Eye (tissue), 1 donor: ENCODE data around the gene CPNE9.

Source experiments
- DNase-seq: peaks from one replicate; pipeline ENCODE4 v3.0.0-alpha.2; 2015

Gene CPNE9

DNA sequence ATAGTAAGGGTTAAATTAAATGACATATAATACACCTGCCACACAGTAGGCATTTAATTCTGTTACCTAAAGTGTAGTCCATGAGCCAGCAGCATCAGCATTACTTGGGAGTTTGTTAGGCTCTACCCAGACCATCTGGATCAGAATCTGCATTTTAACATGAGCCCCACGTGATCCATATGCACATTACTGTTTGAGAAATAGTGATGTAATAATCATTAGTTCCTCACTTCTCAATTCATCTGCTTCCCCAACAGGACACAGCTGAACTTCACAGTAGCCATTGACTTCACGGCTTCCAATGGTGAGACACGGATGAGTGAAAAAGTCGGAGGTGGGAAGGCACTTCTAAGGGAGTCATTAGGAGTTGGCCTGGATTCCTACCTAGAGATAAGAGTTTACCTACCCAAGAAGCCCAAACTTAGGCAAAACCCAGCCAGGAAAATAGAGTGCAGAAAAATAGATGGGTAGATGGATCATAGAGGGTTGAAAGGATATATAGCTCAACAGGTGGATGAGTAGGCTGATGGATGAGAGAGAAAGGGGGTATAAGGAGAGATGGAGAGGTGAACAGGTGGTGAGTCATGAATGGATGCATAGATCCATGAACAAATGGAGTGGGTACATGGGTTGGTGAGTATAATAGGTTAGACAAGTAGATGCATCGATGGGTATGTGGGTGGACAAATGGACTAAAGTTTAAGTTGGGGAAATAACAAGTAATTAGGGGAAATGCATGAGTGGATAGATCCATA, 13.3 kb downstream of the CPNE9 start:
- no peak for DNase-seq

DNA sequence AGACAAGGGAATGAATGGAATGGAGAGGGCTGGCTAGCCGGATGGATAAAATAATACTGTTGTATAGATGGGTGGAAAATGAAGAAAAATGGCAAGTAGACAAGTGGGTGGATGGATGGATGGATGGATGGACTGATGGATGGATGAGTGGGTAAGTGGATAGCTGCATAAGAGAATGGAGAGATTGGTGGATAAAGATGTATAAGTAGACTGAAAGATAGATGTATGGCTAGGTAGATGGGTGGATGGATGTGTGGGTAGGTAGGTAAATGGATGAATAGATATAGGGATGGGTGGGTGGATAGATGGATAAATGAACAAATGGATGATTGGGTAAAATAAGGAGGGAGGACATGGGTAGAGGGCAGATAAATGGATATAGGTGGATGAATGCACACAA, 13.9 kb downstream of the CPNE9 start:
- DNase-seq, result no peak

DNA sequence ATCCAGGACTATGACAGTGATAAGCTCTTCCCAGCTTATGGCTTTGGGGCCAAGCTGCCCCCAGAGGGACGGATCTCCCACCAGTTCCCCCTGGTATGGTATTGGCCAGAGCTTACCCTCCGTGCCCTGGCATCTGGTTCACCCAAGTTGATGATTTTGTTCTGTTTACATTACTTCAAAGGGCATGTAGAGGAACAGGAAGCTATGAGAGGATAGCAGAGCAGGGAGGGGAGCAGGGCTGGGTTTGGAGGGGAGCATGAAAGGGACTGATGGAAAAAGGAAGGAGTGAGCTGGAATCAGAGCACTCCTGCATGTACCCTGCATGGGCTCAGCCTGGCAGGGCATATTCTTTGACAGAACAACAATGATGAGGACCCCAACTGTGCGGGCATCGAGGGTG, 14.5 kb downstream of the CPNE9 start:
- DNase-seq, result no peak

DNA sequence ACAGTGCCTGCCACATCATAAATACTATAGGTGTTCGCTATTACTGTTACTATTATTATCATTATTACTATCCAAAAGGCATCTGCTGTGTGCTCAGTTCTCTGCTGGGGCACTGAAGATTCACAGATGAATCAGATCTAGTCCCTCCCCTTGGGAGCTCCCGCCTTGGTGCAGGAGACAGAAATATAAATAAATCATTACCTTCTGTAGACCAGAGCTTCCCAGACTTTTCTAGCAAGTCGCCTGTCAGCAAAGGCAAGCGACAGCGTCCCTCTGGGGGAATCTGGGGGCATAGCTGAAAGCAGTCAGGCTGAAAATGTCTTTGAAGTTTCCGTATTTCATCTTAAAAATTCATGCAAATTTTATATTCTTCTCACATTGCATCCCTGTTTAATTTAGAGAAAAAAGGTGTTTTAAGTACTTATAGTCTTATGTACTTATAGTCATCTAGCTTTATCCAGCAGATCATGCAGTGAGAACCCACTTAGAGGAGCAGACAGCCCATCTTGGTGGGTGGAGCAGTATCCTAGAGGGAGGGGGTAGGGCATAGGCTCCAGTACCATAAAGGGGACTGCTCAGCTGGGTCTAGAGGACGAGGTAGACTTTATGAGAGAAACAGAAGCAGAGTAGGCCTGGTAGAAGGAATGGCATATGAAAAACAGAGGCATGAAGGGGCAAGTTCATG, 17.5 kb downstream of the CPNE9 start:
- DNase-seq, result peak; percentile 71

DNA sequence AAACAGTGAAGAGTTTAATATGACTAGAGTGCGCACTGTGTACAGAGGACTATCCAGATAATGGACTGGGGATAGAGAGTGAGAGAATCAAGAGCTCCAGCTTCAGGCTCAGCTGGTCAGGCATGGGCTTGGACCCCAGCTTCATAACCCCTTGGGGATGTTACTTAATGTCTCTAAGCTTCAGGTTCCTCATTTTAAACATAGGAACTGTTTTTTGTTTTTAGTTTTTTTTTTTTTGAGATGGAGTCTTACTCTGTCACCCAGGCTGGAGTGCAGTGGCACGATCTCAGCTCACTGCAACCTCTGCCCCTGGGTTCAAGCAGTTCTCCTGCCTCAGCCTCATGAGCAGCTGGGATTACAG, 18.0 kb downstream of the CPNE9 start:
- no peak for DNase-seq

DNA sequence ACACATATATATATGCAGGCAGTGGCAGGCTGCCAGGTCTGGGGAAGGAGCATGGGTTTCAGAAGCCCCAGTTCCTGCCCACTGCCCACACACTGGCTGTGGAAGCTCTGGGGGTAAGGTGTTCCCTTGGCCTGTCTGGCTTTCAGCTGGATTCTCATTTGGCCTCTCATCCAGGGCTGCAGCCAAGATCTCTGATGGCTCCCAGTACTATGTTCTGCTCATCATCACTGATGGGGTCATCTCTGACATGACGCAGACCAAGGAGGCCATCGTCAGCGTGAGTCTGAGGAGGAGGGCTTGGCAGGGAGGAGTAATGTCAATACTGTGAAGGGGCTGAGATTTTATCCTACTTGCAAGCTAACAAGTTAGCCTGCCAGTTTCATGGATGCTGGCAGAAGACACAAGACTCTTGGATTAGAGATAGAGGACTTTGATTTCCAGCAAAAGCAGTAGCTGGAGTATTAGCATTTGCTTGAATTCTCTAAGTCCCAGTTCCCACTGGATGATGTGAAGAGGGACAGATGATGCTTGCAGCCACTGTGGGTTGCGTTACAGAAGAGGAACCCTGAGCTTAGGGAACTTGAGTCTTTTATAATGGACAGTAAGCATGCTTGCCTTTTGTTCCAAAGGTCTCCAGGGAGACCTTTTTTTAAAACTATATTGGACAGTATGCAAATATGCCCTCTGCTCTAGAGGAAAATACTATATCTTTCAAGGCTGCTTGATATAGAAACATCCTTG, 22.3 kb downstream of the CPNE9 start:
- DNase-seq, result no peak

DNA sequence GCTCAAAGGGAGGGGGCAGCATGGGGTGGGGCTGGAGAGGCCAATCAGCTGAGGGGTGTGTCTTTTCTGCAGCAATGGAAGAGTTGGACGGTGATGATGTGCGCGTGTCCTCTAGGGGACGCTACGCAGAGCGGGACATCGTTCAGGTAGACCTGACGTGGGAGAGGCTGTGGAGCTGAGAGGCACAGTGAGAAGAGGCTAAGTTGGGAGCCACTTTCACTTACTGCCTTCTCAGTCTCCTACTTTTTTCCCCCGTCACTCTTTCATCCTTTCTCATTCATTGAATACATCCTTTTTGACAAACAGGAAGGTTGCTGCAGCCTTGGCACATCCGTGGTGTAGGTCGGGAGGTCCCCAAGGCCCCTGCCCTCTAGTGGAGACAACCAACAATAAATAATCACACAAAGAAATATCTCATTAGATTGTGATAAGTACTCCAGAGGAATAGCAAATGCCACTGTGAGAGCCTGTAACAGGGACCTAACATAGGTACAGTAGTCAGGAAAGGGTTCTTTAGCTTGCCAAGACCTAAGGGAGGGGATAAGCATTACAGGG, 23.5 kb downstream of the CPNE9 start:
- peak; percentile 23 for DNase-seq

DNA sequence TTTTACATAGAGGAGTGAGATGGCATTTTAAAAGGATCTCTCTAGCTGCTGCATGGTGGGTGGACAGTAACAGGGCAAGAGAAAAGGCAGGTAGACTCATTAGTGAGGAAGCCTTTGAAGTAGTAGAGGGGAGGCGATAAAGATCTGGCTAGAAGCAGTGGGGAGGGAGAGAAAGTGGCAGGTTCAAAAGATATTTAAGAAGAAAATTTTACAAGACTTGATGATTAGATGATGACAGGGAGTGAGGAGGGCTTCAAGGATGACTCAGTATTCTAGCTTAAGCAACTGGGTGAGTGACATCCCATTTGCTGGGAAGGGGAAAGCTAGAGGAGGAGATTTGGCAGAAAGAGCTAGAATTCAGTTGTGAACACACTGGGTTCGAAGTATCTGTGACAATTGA, 24.1 kb downstream of the CPNE9 start:
- DNase-seq, result no peak

DNA sequence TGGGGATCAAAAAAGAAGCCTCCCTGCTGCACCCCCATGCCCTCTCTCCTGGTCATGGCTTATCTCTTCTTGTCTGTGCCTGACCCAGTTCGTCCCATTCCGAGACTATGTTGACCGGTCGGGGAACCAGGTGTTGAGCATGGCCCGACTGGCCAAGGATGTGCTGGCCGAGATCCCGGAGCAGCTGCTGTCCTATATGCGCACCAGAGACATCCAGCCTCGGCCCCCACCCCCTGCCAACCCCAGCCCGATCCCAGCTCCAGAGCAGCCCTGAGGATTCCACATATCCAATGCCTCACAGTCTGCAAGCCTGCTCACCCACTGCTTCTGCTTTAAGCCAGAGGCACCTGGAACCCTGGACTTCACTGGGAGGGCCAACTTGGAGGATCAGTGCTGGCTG, 25.8 kb downstream of the CPNE9 start:
- DNase-seq, result no peak

DNA sequence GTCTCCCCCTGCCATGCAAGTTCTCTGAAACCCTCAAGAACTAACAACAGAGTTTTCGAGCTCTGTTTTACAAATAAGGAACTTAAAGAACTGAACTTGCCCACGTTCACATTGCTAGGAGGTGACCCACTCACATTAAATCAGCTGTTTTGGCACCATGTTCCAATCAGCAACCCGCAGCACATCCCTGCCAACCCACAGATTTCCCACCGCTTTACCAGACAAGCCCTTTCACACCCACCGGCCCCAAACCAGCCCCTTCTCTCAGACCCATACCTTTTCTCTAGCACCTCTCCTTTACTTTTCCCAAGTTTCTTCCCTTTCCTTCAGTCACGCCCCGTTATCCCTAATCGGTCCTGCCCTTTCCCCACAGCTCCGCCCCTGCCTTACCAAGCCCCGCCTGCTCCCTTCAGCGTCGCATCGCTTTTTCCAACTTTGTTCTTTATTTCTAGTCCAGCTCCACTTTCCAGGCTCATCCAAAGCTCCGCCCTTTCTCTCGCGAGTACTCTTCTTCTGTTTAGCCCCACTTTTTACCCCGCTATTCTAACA, 27.1 kb downstream of the CPNE9 start:
- DNase-seq, result no peak

DNA sequence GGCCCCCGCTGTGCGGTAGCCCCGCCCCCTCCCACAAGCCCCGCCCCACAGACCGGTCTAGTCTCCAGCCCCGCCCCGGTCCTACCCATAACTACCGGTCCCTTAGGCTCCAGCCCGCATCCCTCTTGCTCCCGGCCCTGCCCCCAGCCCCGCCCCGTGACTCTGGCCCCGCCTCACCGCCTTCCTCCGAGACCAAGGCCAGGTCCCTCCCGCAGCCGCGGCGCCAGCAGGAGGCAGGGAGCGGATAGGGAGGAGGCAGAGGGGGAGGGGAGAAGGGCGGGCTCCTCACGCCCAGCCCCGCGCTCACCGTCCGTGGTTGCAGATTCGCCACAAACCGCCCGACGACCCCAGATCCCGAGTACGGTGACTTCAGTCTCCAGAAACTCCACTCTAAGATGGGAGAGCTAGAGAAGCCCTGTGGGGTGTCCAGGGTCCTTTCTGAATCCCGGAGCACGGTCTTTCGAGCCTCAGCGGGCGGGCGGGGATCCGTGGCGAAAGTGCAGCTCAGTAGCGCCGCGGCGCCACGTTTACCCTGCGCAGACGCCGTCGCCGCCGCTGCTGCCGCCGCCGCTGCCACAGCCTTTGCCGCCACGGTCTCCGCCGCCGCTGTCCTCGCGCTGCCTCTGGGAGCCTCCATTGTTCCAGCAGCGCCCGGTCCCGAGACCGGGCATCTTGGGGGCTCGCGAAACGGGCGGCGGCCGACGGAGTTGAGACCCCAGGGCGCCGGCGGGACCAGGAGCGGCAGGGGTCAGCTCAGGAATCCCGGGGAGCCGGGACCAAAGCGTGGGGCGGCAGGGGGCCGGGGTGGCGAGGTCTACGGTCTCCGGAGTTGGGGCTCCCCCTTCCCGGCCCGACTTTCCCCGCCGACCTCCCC, 27.8 kb downstream of the CPNE9 start, which contains the start of gene BRPF1:
BRPF1 (plus strand) TSS at position 530 of the 874 bp plus-strand sequence. CDS start 2,406 bp downstream, outside the sequence.
- peak; percentile 99 for DNase-seq

DNA sequence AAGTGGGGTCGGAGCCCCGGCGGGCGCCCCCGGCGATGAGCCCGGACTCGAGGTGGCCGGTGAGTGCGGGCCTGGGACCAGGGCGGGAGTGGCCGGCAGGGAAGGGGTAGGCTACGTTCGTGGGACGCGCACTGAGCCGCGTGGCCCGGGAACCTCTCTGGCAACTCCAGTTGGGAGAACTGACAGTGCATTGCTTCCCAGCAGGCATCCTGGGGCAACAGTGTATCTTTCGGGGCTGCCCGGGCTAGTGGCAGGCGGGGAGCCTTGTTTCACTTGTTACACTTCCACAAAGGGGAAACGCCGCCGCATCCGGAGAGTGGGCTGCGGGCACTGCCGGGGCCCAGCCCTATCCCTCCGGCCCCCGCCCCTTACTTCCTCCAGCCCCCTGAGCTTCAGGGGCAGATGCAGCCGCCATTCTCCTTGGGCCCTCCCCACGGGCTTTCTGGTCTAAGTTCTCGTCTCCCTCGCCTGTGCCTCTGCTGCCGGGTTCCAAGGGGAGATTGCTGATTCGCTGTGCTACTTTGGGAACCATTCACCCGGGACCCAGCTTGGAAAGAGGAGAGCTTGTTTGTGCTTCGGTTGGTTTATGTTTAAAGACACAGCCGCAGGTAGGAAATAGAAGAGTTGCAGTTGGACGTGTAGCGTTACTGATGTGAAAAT, 28.6 kb downstream of the CPNE9 start:
- no peak for DNase-seq

DNA sequence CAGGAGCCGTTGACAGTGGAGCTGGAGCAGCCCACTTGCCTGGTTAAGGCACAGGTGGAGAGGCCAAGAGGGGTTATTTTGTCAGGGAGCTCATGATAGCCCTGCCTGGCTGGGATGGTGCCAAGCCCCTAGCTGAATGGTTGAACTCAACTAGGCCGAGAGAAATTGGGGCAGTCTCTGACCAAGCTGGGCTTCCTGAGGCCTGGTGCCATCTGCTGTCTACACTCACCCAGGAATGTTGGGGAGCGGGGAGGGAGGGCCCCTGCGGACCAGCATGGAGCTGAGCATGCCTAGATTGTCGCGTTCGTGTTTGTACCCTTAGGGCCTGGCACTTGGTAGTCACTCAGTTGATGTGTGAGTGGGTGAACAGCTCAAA, 29.1 kb downstream of the CPNE9 start:
- no peak for DNase-seq

DNA sequence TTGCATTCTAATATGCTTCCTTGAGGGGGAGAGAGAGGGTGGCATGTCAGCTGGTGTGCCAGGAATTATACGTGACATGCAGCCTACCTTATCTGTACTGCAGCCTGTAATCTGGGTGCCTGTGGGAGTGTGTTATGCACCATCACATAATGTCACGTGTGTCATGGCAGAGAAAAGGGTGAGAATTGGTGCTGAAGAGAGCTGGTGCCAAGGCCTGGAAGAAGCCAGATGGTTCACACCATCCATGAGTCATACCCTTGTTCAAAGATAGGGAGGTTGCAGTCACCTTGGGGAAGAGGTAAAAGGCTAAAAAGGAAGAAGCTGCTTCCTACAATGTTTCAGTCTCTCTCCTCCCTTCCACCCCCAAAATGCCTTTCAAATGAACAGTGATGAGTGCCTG, 33.2 kb downstream of the CPNE9 start:
- no peak for DNase-seq

DNA sequence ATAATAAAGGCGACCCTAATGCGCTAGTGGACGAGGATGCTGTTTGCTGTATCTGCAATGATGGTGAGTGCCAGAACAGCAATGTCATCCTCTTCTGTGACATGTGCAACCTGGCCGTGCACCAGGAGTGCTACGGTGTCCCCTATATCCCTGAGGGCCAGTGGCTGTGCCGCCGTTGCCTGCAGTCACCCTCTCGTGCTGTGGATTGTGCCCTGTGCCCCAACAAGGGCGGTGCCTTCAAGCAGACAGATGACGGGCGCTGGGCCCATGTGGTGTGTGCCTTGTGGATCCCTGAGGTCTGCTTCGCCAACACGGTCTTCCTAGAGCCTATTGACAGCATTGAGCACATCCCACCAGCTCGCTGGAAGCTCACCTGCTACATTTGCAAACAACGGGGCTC, 35.5 kb downstream of the CPNE9 start:
- DNase-seq, result no peak

DNA sequence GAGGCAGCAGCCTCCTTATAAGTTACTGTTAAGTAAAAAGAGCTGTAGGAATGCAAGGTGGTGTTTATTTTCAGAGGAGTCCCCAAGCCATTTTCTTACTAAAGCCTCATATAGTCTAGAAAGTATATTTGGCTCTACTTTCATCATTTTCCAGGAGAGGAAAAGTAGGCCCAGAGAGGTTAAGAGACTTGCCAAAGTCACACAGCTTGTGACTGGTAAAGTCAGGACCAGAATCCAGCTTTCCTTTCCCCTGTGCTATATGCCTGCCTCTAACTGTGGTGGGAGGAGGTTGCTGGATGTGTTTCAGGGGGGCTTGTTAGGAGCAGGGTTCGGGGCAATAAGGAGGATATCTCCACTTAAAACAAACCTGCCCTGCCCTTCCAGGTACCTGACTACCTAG, 38.9 kb downstream of the CPNE9 start:
- DNase-seq, result no peak

DNA sequence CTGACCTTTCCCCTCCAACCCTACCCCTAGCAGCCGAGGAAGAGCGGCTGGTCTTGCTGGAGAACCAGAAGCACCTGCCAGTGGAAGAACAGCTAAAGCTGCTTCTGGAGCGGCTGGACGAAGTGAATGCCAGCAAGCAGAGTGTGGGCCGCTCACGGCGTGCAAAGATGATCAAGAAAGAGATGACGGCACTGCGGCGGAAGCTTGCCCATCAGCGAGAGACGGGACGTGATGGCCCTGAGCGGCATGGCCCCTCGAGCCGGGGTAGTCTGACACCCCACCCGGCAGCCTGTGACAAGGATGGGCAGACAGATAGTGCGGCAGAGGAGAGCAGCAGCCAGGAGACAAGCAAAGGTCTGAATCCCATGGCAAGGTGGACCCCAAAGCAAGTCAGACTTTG, 39.9 kb downstream of the CPNE9 start:
- DNase-seq, result no peak

DNA sequence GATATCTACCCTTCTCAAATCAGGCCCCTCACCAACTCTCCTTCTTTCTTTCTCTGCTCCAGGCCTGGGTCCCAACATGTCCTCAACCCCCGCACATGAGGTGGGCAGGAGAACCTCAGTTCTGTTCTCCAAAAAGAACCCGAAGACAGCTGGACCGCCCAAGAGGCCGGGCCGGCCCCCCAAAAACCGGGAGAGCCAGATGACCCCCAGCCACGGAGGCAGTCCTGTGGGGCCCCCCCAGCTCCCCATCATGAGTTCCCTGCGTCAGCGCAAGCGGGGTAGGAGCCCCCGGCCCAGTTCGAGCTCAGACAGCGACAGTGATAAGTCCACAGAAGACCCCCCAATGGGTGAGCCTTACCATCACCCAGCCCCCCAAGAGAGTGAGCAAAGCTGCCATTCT, 40.5 kb downstream of the CPNE9 start:
- DNase-seq, result no peak

DNA sequence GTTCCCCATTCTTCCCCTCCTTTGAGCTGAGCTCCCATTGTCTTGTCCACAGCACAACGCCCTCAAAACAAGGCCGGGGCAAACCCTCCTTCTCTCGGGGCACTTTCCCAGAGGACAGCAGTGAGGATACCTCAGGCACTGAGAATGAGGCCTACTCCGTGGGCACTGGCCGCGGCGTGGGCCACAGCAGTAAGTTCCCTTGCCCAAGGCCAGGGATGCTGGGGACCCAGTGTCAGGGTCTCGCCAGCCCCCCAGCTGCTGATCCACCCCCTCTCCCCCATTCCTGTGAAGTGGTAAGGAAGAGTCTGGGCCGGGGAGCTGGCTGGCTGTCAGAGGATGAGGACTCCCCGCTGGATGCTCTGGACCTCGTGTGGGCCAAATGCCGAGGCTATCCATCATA, 41.9 kb downstream of the CPNE9 start:
- DNase-seq, result no peak

DNA sequence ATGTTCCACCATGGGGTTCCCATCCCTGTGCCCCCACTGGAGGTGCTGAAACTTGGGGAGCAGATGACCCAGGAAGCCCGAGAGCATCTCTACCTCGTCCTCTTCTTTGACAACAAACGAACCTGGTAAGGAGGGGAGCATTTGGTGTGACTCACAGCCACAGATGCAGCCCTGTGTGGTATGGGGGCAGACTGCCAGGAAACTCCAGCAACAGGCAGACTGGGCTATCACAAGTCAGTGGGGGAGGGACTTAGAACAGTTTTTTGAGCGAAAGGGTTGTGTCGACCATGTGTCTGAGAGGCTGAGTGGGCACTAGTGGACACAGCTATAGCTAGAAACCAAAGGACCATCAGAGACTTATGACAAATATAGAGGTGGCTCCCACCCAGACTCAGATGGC, 42.7 kb downstream of the CPNE9 start:
- no peak for DNase-seq

DNA sequence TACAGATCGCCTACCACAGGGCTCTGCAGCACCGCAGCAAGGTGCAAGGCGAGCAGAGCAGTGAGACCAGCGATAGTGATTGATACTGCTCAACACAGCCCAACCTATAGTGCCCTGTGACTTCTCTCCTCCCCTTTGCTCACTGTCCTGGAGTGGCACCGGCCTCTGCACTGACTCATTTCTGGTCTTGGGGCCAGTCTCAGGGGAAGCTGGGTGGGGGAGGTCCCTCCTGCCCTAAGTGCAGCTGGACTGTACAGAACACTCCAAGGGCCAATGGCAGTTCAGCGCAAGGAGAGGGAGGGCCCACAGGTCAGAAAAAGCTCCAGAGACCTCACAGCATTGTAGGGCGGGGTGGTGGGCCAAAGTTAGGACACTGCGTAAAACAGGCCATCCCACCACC, 43.6 kb downstream of the CPNE9 start:
- DNase-seq, result no peak

DNA sequence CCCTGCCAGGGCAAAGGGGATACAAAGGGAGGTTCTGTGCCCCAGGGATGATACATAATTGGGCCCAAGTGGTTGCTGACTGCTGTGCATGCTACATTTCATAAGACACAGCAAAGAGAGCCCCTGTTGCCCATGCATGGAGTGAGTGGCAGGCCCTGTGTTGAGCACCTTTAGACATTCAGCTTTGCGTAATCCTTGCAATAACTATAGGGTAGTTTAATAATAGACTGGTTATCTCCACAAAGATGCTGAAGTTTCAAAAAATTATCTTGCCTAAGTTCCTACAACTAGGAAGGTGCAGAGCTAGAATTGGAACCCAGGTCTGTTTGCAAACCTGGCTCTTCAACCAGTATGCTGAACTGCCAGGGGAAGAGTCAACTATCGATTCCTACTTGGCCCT, 44.4 kb downstream of the CPNE9 start:
- no peak for DNase-seq
